AML-193 (cell line): ENCODE results near the gene C15orf61.

Source experiments
- DNase-seq, 2 experiments: peaks; one replicate each; lab custom pipeline; 2025; lab: John Stamatoyannopoulos, UW

C15orf61 gene

GRCh38 chr15:67512933-67513714 is 7.8 kb upstream of the C15orf61 start:
- no peak for DNase-seq

GRCh38 chr15:67515090-67515489 is 5.8 kb upstream of the C15orf61 start:
- DNase-seq: no peak

- no peak for DNase-seq
Observed at GRCh38 chr15:67515557-67515956, 5.4 kb upstream of the C15orf61 start.

- peak; percentile 40 to 45 for DNase-seq
Observed at GRCh38 chr15:67520321-67521028, 456 bp upstream of the C15orf61 start.

- DNase-seq: peak in 1 of 2 experiments; percentile 46
Observed at GRCh38 chr15:67521783-67522568, 1.0 kb downstream of the C15orf61 start.

GRCh38 chr15:67523330-67523729 is 2.4 kb downstream of the C15orf61 start:
- DNase-seq: no peak

GRCh38 chr15:67524235-67524634 is 3.3 kb downstream of the C15orf61 start:
- DNase-seq: no peak

- DNase-seq: no peak
Observed at GRCh38 chr15:67528513-67528912, 7.6 kb downstream of the C15orf61 start.

- DNase-seq: no peak
Observed at GRCh38 chr15:67531379-67531914, 10.5 kb downstream of the C15orf61 start.

GRCh38 chr15:67533873-67534272 is 12.9 kb downstream of the C15orf61 start:
- DNase-seq: no peak

- DNase-seq: no peak
Observed at GRCh38 chr15:67534360-67534759, 13.4 kb downstream of the C15orf61 start.

- DNase-seq: no peak
Observed at GRCh38 chr15:67537771-67538170, 16.8 kb downstream of the C15orf61 start.

GRCh38 chr15:67542420-67543347 is 21.8 kb downstream of the C15orf61 start, which contains the start of gene MAP2K5:
Gene MAP2K5, plus strand, starts transcription at chr15:67542703. Its CDS starts 633 bp downstream, at chr15:67543336.
- DNase-seq: peak; percentile 52

- no peak for DNase-seq
Observed at GRCh38 chr15:67543348-67543718, 22.4 kb downstream of the C15orf61 start.

GRCh38 chr15:67544475-67544874 is 23.5 kb downstream of the C15orf61 start:
- DNase-seq: no peak

- no peak for DNase-seq
Observed at GRCh38 chr15:67545864-67546263, 24.9 kb downstream of the C15orf61 start.

- DNase-seq: no peak
Observed at GRCh38 chr15:67547064-67547463, 26.1 kb downstream of the C15orf61 start.

- no peak for DNase-seq
Observed at GRCh38 chr15:67547836-67548235, 26.9 kb downstream of the C15orf61 start.

GRCh38 chr15:67548236-67548852 is 27.4 kb downstream of the C15orf61 start:
- no peak for DNase-seq

GRCh38 chr15:67548862-67549651 is 28.1 kb downstream of the C15orf61 start:
- DNase-seq: no peak
